ENCODE measurements around the gene PTS. TPM values are rescaled to one million over a fixed set of nuclear protein-coding genes. Genes with fewer than 3 reads are reported as not detected.

The PTS gene
- total and polyA plus RNA-seq, 2 donors from 2014 or later = 40.6 to 76.4 TPM

DNA sequence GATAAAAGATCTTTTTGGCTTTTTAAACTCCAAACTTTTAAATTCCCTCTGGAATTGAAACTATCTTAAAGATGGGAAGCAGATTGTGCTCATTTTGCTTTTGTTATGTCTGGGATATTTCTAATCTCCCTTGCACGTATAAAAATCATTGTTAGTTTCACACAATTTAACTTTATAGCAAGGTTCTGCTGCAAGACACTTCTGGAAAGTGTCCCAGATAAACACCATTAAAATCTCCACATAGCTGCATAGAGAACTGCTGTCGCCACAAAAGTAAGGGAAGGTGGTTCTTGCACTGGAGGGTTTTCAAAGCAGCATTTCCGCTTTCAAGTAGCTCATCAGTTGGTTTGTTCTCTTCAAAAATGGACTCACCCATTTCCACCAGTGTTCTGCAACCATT is 11.8 kb downstream of the PTS start:
- TF ChIP-seq, protein P1, sequence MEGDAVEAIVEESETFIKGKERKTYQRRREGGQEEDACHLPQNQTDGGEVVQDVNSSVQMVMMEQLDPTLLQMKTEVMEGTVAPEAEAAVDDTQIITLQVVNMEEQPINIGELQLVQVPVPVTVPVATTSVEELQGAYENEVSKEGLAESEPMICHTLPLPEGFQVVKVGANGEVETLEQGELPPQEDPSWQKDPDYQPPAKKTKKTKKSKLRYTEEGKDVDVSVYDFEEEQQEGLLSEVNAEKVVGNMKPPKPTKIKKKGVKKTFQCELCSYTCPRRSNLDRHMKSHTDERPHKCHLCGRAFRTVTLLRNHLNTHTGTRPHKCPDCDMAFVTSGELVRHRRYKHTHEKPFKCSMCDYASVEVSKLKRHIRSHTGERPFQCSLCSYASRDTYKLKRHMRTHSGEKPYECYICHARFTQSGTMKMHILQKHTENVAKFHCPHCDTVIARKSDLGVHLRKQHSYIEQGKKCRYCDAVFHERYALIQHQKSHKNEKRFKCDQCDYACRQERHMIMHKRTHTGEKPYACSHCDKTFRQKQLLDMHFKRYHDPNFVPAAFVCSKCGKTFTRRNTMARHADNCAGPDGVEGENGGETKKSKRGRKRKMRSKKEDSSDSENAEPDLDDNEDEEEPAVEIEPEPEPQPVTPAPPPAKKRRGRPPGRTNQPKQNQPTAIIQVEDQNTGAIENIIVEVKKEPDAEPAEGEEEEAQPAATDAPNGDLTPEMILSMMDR (IDR thresholded peaks at IDR 0.05; ENCODE audit: borderline replicate concordance, extremely low read depth, insufficient read depth) = no peak
- H3K27me3 ChIP-seq (ENCODE audit: control insufficient read depth, insufficient read depth, low read length) = no peaks in the 10 kb centered on the region
- no peaks in the 10 kb centered on the region for H3K4me1 ChIP-seq (ENCODE audit: control insufficient read depth in 2 of 3, insufficient read depth in 2 of 3, low read depth in 1 of 3, low read length in 3 of 3)
- no peak overlapping the region for H3K4me3 ChIP-seq (ENCODE audit: low read length in 3 of 3)
- no peaks in the 10 kb centered on the region for H3K9me3 ChIP-seq (ENCODE audit: control insufficient read depth in 2 of 3, insufficient read depth in 1 of 3, low read length in 3 of 3)
- H3K36me3 ChIP-seq (ENCODE audit: control insufficient read depth in 2 of 3, insufficient read depth in 3 of 3, low read length in 3 of 3) = peaks cover 2 to 27% (median 12%) of the 10 kb centered on the region in 3 donors
- H3K9ac ChIP-seq (ENCODE audit: low read length in 3 of 3) = no peak overlapping the region
- H3K27ac ChIP-seq (ENCODE audit: low read depth in 2 of 2, low read length in 2 of 2) = no peak overlapping the region
- DNase-seq = peak in 2 of 5 donors; percentile 43 to 66
- intact Hi-C loops (cut with DNase I) = no loop called here
- no peak for FAIRE-seq

DNA sequence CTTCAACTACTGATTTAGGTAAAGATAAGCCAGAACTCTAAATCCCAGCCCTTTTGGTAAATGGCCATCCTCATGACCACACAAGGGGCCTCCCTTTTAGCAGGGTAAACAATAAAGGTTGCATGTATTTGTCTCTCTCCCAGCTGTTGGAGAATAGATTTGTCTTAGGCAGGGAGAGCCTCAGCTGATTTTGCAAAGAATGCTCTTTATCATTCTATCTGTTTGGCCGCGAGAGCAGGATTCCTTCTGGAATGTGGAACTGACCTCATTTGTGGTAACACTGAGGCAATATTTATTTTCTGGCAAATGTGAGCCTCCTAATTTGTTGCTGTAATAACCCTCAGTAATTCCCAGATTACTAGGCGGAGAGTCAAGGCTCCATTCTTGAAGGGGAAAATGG is 15.3 kb downstream of the PTS start:
- no peak overlapping the region for H3K4me3 ChIP-seq (ENCODE audit: low read length in 3 of 3)
- H3K9ac ChIP-seq (ENCODE audit: low read length in 3 of 3) = no peak overlapping the region
- FAIRE-seq (no peak), DNase-seq (no peak)
- H3K27me3 ChIP-seq (ENCODE audit: control insufficient read depth, insufficient read depth, low read length) = no peaks in the 10 kb centered on the region
- no peaks in the 10 kb centered on the region for H3K9me3 ChIP-seq (ENCODE audit: control insufficient read depth in 2 of 3, insufficient read depth in 1 of 3, low read length in 3 of 3)
- TF ChIP-seq, protein P1 (IDR thresholded peaks at IDR 0.05; ENCODE audit: borderline replicate concordance, extremely low read depth, insufficient read depth) = no peak
- H3K27ac ChIP-seq (ENCODE audit: low read depth in 2 of 2, low read length in 2 of 2) = peak overlapping the region in 1 of 2 donors; percentile 14
- no peaks in the 10 kb centered on the region for H3K4me1 ChIP-seq (ENCODE audit: control insufficient read depth in 2 of 3, insufficient read depth in 2 of 3, low read depth in 1 of 3, low read length in 3 of 3)
- intact Hi-C loops (cut with DNase I) = no loop called here
- peaks cover 0 to 13% (median 12%) of the 10 kb centered on the region in 3 donors for H3K36me3 ChIP-seq (ENCODE audit: control insufficient read depth in 2 of 3, insufficient read depth in 3 of 3, low read length in 3 of 3)

DNA sequence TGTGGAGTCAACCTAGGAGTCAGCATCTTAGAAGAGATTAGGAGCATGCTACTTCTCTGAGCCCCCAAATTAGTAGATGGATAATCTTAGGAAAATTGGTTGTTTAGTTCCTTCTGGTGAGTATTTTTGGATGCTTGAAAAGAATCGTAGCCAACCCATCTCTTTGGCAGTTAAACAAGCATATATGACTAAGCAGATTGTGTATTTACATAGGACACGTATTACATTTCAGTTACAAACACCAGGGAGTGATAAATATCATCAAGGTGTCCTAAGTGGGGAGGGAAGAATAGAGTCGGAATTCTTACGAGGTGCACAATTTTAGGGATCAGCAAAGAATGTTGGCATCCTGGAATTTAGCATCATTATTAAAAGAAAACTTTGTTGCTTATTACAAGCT is 21.0 kb downstream of the PTS start:
- TF ChIP-seq, protein P1 (IDR thresholded peaks at IDR 0.05; ENCODE audit: borderline replicate concordance, extremely low read depth, insufficient read depth) = no peak
- intact Hi-C loops (cut with DNase I) = no loop called here
- Histone ChIP-seq H3K9ac (ENCODE audit: low read length in 3 of 3) (no peak overlapping the region), H3K27ac (ENCODE audit: low read depth in 2 of 2, low read length in 2 of 2) (no peak overlapping the region), H3K27me3 (ENCODE audit: control insufficient read depth, insufficient read depth, low read length) (no peaks in the 10 kb centered on the region), H3K4me1 (ENCODE audit: control insufficient read depth in 2 of 3, insufficient read depth in 2 of 3, low read depth in 1 of 3, low read length in 3 of 3) (no peaks in the 10 kb centered on the region), H3K4me3 (ENCODE audit: low read length in 3 of 3) (no peak overlapping the region), H3K9me3 (ENCODE audit: control insufficient read depth in 2 of 3, insufficient read depth in 1 of 3, low read length in 3 of 3) (no peaks in the 10 kb centered on the region), H3K36me3 (ENCODE audit: control insufficient read depth in 2 of 3, insufficient read depth in 3 of 3, low read length in 3 of 3) (no peaks in the 10 kb centered on the region)
- DNase-seq = no peak
- FAIRE-seq = no peak

DNA sequence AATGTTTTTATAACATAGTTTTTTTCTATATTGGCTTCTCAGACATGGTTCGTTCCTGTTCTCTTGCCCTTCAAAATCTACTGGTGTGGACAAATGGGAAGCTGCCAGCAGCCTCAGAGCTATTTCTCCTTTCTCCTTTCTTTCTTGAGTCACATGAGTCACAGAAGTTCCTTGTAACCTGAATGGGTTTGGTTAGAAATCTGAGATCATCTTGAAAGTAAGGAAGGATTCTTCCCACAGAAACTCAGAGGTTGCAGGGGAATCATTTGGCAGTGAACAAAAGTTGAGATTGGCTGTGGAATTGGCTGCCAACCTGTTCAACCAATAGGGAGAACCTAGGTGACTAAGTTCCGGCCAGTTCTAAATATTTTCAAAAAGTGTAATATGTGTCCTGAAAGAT is 22.0 kb downstream of the PTS start:
- H3K36me3 ChIP-seq (ENCODE audit: control insufficient read depth in 2 of 3, insufficient read depth in 3 of 3, low read length in 3 of 3) = no peaks in the 10 kb centered on the region
- no peak overlapping the region for H3K4me3 ChIP-seq (ENCODE audit: low read length in 3 of 3)
- no peaks in the 10 kb centered on the region for H3K4me1 ChIP-seq (ENCODE audit: control insufficient read depth in 2 of 3, insufficient read depth in 2 of 3, low read depth in 1 of 3, low read length in 3 of 3)
- no peak overlapping the region for H3K9ac ChIP-seq (ENCODE audit: low read length in 3 of 3)
- no peak for DNase-seq
- FAIRE-seq = no peak
- H3K27ac ChIP-seq (ENCODE audit: low read depth in 2 of 2, low read length in 2 of 2) = no peak overlapping the region
- intact Hi-C loops (cut with DNase I) = no loop called here
- TF ChIP-seq, protein P1 (IDR thresholded peaks at IDR 0.05; ENCODE audit: borderline replicate concordance, extremely low read depth, insufficient read depth) = no peak
- no peaks in the 10 kb centered on the region for H3K27me3 ChIP-seq (ENCODE audit: control insufficient read depth, insufficient read depth, low read length)
- H3K9me3 ChIP-seq (ENCODE audit: control insufficient read depth in 2 of 3, insufficient read depth in 1 of 3, low read length in 3 of 3) = no peaks in the 10 kb centered on the region
